HepG2 (cell line): ENCODE data around the gene RPL23. TPM values are rescaled to one million over a fixed set of nuclear protein-coding genes. Genes with fewer than 3 reads are reported as not detected.
A peak's percentile ranks its signal among the peaks of the same experiment; 100 is the strongest.

Source experiments
- ATF7 ChIP-seq, 2 experiments: fragments of 450-650 bp in 1 of 2; sonication (generic) in 1 of 2; formaldehyde crosslinking in 1 of 2; IDR thresholded peaks; 2 replicates each; pipeline versions ENCODE4 v1.4.0 to v1.6.1; 2016 to 2020; ENCODE audit warnings: antibody characterized with exemption in 1 of 2, mild to moderate bottlenecking in 1 of 2, missing genetic modification reagents in 1 of 2
- ATF7-NPFF ChIP-seq: sonication (generic); formaldehyde crosslinking; IDR thresholded peaks from 2 replicates; pipeline ENCODE4 v1.8.1; 2023; ENCODE audit warnings: mild to moderate bottlenecking, low read depth, missing genetic modification reagents, moderate library complexity
- CAMTA2 ChIP-seq: sonication (generic); formaldehyde crosslinking; IDR thresholded peaks from 2 replicates; pipeline ENCODE4 v1.4.0; 2020; ENCODE audit warnings: mild to moderate bottlenecking, missing genetic modification reagents, borderline replicate concordance
- FOXK1 ChIP-seq: sonication (generic); formaldehyde crosslinking; IDR thresholded peaks from 2 replicates; pipeline ENCODE4 v1.4.0; 2020; ENCODE audit warnings: low read depth, missing genetic modification reagents, borderline replicate concordance
- HNRNPLL ChIP-seq: fragments of 200-400 bp; formaldehyde crosslinking; IDR thresholded peaks from 2 replicates; pipeline ENCODE4 v1.6.1; 2017; ENCODE audit warnings: mild to moderate bottlenecking, low read depth, low read length; ENCODE audit not compliant: poor library complexity, severe bottlenecking
- ISL2 ChIP-seq: sonication (generic); formaldehyde crosslinking; IDR thresholded peaks from 2 replicates; pipeline ENCODE4 v1.5.0; 2020; ENCODE audit warnings: missing genetic modification reagents
- JARID2 ChIP-seq: sonication (generic); formaldehyde crosslinking; IDR thresholded peaks from 2 replicates; pipeline ENCODE4 v1.8.1; 2023; ENCODE audit warnings: missing genetic modification reagents, inconsistent platforms; ENCODE audit not compliant: insufficient replicate concordance
- JUNB ChIP-seq: sonication (generic); formaldehyde crosslinking; IDR thresholded peaks from 2 replicates; pipeline ENCODE4 v1.8.0; 2022; ENCODE audit warnings: missing genetic modification reagents, mild to moderate bottlenecking, borderline replicate concordance
- MBNL3 ChIP-seq: fragments of 250-450 bp; sonication (Bioruptor Pico); conservative IDR thresholded peaks from 2 replicates; pipeline ENCODE4 v1.8.0; 2022; ENCODE audit warnings: mild to moderate bottlenecking, inconsistent platforms
- MTA1 ChIP-seq: sonication (generic); formaldehyde crosslinking; IDR thresholded peaks from 2 replicates; pipeline ENCODE4 v1.4.0; 2020; ENCODE audit warnings: missing genetic modification reagents, mild to moderate bottlenecking, borderline replicate concordance
- NFE2L2 ChIP-seq: fragments of 150-350 bp; IDR thresholded peaks from 2 replicates; pipeline ENCODE4 v1.6.1; 2014; ENCODE audit warnings: low read length
- SP1 ChIP-seq, 2 experiments: fragments of 450-650 bp in 1 of 2; sonication (generic) in 1 of 2; formaldehyde crosslinking in 1 of 2; IDR thresholded peaks; 2 replicates each; pipeline versions ENCODE4 v1.4.0 to v1.6.1; 2016 to 2020; ENCODE audit warnings: missing genetic modification reagents in 1 of 2
- SP2 ChIP-seq: sonication (generic); formaldehyde crosslinking; IDR thresholded peaks from 2 replicates; pipeline ENCODE4 v1.5.1; 2020; ENCODE audit warnings: mild to moderate bottlenecking, missing genetic modification reagents
- SRY ChIP-seq: sonication (generic); formaldehyde crosslinking; IDR thresholded peaks from 2 replicates; pipeline ENCODE4 v1.8.0; 2022; ENCODE audit warnings: mild to moderate bottlenecking, missing genetic modification reagents
- SUZ12 ChIP-seq: fragments of 150-350 bp; IDR thresholded peaks from 2 replicates; pipeline ENCODE4 v1.6.1; 2014; ENCODE audit warnings: low read depth, low read length
- THAP11 ChIP-seq: IDR thresholded peaks from 2 replicates; pipeline ENCODE4 v1.6.1; 2016; ENCODE audit warnings: missing biosample characterization, missing genetic modification reagents
- ZNF839 ChIP-seq: sonication (generic); formaldehyde crosslinking; IDR thresholded peaks from 2 replicates; pipeline ENCODE4 v1.4.0; 2020; ENCODE audit warnings: missing genetic modification reagents, mild to moderate bottlenecking, borderline replicate concordance
- polyA plus RNA-seq, 8 experiments: library from polyadenylated mRNA; depleted of rRNA in 3 of 8; stranded (reverse) in 7 of 8; unstranded in 1 of 8; fragments of >200 nt; fragmentation: Illumina TruSeq in 4 of 8; extraction: Trizol in 4 of 8; gene quantifications; 2 replicates each; pipeline versions ENCODE4 v1.2.1 to v1.2.3, GENCODE V29; 2011 to 2016; ENCODE audit warnings: low read depth in 4 of 8, missing spikeins in 1 of 8, mixed read lengths in 1 of 8; ENCODE audit not compliant: insufficient read depth in 1 of 8
- total RNA-seq, 5 experiments: library from RNA; depleted of rRNA; stranded (reverse); fragments of >200 nt; fragmentation: Illumina TruSeq; extraction: Trizol; gene quantifications; 2 replicates each; pipeline ENCODE4 v1.2.3, GENCODE V29; 2016; ENCODE audit warnings: low read depth in 1 of 5
- TF ChIP-seq, protein P1 (sequence below): sonication (generic); formaldehyde crosslinking; IDR thresholded peaks from 2 replicates; pipeline ENCODE4 v1.4.0; 2020; ENCODE audit warnings: missing genetic modification reagents
- TF ChIP-seq, protein P2 (sequence below): sonication (generic); formaldehyde crosslinking; IDR thresholded peaks from 2 replicates; pipeline ENCODE4 v1.4.0; 2020; ENCODE audit warnings: mild to moderate bottlenecking, missing genetic modification reagents
- TF ChIP-seq, protein P3 (sequence below), 2 experiments: IDR thresholded peaks; 2 replicates each; pipeline ENCODE4 v1.6.1; 2011 to 2012; ENCODE audit warnings: low read length in 2 of 2, borderline replicate concordance in 1 of 2, low read depth in 1 of 2, mild to moderate bottlenecking in 1 of 2, moderate library complexity in 1 of 2

RPL23 gene
- total and polyA plus RNA-seq, 2 of the 13 experiments (the other 11 are each of a cell fraction or from before 2014, with no cell fraction given) = 2,790 to 4,860 TPM

DNA sequence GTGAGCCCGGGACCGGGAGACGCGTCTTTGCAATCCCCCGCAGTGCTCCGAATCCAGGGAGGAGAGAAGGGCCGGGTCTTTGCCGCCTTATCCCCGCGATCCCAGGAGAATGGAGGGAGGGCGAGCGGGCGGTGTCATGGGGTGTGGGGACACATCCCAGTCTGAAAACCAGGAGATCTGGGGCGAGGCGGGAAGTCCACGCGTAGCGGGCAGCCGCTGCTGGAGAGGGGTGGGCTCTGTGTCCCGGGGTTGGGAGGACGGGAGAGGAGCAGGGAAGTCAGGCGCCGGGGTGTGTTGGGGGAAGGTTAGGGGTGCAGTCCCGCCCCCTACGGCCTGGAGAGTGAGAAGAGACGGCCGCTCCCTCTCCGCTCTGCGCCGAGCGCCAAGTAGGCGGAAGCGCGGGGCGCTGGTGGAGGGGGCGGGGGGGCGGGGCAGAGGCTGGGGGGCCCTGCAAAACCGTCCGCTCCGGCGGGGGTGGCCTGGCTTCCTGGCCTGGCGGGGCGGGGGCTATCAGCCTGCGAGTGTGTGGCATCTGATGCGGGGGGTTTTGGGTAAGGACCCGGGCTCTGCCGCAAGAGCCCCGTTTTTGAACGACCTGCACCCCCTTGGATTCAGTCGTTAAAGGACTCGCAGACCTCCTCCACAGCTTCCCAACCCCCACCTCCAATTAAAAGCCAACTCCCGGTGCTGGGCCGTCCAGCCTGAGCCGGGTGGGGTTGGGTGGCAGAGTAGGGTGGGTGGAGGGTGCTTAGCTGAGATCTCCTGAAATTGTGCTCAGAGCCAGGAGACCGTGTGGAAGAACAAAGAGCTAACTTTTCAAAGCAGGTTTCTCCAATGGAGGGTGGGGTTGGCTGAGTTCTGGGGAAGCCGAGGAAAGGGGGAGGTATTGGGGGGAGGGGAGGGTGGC is 17.0 kb upstream of the RPL23 start (continued):
- TF ChIP-seq, protein P1, sequence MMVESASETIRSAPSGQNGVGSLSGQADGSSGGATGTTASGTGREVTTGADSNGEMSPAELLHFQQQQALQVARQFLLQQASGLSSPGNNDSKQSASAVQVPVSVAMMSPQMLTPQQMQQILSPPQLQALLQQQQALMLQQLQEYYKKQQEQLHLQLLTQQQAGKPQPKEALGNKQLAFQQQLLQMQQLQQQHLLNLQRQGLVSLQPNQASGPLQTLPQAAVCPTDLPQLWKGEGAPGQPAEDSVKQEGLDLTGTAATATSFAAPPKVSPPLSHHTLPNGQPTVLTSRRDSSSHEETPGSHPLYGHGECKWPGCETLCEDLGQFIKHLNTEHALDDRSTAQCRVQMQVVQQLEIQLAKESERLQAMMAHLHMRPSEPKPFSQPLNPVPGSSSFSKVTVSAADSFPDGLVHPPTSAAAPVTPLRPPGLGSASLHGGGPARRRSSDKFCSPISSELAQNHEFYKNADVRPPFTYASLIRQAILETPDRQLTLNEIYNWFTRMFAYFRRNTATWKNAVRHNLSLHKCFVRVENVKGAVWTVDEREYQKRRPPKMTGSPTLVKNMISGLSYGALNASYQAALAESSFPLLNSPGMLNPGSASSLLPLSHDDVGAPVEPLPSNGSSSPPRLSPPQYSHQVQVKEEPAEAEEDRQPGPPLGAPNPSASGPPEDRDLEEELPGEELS (CRISPR knock-in tag) = no peak
- TF ChIP-seq HNRNPLL = no peak
- no peak for TF ChIP-seq SP2 (CRISPR knock-in tag)
- no peak for TF ChIP-seq JARID2 (CRISPR knock-in tag)
- TF ChIP-seq, protein P2, sequence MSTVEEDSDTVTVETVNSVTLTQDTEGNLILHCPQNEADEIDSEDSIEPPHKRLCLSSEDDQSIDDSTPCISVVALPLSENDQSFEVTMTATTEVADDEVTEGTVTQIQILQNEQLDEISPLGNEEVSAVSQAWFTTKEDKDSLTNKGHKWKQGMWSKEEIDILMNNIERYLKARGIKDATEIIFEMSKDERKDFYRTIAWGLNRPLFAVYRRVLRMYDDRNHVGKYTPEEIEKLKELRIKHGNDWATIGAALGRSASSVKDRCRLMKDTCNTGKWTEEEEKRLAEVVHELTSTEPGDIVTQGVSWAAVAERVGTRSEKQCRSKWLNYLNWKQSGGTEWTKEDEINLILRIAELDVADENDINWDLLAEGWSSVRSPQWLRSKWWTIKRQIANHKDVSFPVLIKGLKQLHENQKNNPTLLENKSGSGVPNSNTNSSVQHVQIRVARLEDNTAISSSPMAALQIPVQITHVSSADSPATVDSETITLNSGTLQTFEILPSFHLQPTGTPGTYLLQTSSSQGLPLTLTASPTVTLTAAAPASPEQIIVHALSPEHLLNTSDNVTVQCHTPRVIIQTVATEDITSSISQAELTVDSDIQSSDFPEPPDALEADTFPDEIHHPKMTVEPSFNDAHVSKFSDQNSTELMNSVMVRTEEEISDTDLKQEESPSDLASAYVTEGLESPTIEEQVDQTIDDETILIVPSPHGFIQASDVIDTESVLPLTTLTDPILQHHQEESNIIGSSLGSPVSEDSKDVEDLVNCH (CRISPR knock-in tag) = no peak
- TF ChIP-seq FOXK1 (CRISPR knock-in tag) = no peak
- TF ChIP-seq CAMTA2 = no peak
- TF ChIP-seq ATF7 (IDR thresholded peaks at IDR 0.05) = no peak
- TF ChIP-seq ATF7 (CRISPR knock-in tag; IDR thresholded peaks at IDR 0.05) = no peak
- no peak for TF ChIP-seq MTA1 (CRISPR knock-in tag)
- TF ChIP-seq, protein P3, sequence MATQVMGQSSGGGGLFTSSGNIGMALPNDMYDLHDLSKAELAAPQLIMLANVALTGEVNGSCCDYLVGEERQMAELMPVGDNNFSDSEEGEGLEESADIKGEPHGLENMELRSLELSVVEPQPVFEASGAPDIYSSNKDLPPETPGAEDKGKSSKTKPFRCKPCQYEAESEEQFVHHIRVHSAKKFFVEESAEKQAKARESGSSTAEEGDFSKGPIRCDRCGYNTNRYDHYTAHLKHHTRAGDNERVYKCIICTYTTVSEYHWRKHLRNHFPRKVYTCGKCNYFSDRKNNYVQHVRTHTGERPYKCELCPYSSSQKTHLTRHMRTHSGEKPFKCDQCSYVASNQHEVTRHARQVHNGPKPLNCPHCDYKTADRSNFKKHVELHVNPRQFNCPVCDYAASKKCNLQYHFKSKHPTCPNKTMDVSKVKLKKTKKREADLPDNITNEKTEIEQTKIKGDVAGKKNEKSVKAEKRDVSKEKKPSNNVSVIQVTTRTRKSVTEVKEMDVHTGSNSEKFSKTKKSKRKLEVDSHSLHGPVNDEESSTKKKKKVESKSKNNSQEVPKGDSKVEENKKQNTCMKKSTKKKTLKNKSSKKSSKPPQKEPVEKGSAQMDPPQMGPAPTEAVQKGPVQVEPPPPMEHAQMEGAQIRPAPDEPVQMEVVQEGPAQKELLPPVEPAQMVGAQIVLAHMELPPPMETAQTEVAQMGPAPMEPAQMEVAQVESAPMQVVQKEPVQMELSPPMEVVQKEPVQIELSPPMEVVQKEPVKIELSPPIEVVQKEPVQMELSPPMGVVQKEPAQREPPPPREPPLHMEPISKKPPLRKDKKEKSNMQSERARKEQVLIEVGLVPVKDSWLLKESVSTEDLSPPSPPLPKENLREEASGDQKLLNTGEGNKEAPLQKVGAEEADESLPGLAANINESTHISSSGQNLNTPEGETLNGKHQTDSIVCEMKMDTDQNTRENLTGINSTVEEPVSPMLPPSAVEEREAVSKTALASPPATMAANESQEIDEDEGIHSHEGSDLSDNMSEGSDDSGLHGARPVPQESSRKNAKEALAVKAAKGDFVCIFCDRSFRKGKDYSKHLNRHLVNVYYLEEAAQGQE (IDR thresholded peaks at IDR 0.05; ENCODE audit: borderline replicate concordance in 1 of 2, low read depth in 1 of 2, low read length in 2 of 2) = no peak
- TF ChIP-seq NFE2L2 = no peak
- TF ChIP-seq ISL2 (CRISPR knock-in tag) = no peak
- TF ChIP-seq SRY (CRISPR knock-in tag) = 0 out of 2 replicates have a peak, but pooled peaks have one; percentile 3
- no peak for TF ChIP-seq MBNL3 (CRISPR knock-in tag)
- peak; percentile 20 for TF ChIP-seq ATF7-NPFF (CRISPR knock-in tag)
- peak; percentile 51; the same call in 1 of the 2 replicates for TF ChIP-seq JUNB (CRISPR knock-in tag)
- no peak for TF ChIP-seq THAP11 (CRISPR knock-in tag)
- no peak for TF ChIP-seq SUZ12
- TF ChIP-seq SP1 (IDR thresholded peaks at IDR 0.05) = no peak
- TF ChIP-seq SP1 (CRISPR knock-in tag; IDR thresholded peaks at IDR 0.05) = no peak
- no peak for TF ChIP-seq ZNF839 (CRISPR knock-in tag)
